Hematopoietic multipotent progenitor cell treated with erythropoietin and hydrocortisone succinate and interleukin-3 and kit ligand, for 15 days (in vitro differentiated cells): ENCODE results near the gene OSBPL5.

ENCODE experiments used
- DNase-seq: peaks from one replicate; pipeline ENCODE4 v3.0.0-alpha.2; 2015; ENCODE audit warnings: low spot score

OSBPL5 gene

DNA sequence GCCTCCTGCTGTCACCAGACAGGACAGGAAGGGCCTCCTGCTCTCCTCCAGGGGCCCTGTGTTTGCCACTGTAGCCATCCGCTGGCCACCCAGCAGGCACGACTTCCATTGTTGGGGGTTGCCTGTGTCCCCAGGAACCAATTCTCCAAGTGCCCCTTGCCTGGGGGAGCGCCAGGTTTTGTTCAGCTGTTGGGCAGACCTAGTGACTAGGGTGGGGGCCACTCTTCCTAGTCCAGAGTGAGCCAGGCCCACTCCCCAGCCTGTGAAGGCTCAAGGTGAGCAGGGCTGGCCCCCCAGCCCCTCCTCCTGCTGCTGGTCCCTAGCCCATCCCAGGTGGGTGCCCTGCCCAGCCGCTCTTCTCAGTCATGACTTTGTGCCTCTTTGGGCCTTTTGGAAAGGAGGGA is 30.9 kb downstream of the OSBPL5 start:
- no peak for DNase-seq

DNA sequence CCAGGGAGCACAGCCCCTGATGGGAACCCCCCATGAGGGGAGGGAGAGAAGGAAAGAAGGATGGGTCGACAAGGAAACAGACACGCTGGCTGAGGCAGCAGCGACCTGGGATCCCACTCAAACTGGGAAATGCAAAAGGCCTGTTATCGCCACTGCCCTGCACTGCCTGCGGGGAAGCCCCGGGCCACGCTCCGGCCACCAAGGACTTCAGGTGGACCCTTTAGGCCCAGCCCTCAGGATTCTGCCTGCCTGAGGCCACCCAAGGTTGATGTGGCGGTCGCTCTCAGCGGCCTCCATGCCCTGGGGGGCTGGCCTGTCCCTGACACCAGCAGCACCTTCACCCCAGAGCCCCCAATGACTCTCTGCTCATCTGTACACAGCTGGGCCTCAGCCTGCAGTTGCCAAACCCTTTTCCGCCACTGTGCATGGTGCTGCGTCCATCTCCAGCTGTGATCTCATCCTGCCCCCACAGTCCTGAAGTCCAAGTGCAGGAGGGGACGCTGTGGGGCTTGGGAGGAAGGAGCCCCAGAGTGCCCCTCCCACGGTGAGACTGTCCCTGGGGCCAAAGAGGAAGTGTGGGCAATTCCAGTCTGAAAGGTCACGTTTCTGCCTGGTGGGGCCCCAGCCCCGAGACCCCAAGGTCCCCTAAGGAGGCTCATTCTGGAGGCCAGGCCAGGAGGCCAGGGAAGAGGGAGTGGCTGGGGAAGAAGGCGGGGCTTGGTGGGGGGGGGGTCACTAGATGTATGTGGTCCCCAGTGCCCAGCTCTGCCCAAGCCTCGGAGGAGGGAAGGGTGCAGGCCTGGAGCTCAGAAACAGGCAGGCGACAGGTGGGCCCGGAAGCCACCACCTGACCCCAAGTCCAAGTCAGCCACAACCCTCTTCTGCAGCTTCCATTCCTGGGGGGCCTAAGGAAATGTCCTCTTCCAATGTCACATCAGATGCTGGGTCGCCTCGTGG is 31.6 kb downstream of the OSBPL5 start:
- DNase-seq = no peak

DNA sequence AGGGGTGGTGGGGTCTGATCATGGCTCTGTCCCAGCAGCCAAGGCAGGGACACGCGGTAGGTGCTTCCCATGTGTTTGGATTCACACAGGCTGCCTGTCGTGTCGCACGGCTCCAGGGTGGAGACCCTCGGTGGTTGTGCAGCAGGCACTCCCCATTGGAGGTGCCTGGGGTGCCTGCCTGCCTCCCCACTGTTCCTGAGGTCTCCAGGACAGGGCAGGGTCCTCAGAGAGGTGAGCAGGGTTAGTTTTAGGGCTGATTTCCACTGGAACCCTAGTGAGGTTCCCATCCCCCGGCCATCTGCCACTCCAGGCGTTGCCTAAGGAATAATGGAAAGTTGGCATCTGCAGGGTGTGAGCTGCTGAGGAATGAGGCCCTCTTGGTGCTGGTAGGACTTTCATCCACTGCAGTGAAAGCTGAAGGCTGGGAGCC is 32.3 kb downstream of the OSBPL5 start:
- no peak for DNase-seq

DNA sequence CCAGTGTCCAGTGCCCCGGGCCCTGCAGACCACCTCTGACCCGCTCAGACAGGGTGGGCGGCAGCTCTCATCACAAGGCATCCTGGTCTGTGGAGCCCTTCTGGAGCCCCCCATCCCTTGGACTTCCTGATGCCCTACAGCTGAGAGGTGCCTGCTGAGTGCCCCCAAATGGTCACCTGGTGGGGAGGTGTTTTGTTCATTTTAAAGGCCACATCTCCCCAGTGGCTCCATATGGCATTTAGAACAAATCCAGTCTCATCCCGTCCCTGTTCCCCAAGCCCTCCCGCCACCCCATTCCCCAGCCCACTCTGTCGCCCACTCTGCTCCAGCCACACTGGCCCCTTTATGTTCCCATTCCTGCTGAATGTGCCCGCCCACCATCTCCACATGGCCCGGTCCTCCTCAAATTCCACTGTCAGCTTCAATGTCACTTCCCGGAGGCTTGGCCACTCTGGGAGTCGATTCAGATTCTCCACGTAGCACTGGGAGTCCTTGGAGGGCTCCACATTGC is 32.8 kb downstream of the OSBPL5 start:
- no peak for DNase-seq

DNA sequence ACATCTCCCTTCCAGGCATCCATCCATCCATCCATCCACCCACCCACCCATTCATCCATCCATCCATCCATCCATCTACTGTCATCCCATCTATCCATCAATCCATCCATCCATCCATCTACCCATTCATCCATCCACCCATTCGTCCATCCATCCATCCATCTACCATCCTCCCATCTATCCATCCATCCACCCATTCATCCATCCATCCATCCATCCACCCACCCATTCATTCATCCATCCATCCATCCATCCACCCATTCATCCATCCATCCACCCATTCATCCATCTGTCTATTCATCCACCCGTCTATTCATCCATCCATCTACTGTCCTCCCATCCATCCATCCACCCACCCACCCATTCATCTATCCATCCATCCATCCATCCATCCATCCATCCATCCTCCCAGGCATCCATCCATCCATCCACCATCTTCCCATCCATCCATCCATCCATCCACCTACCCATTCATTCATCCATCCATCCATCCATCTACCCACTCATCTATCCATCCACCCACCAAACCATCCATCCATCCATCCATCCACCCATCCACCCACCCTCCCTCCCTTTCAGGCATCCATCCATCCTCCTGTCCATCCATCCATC is 33.7 kb downstream of the OSBPL5 start:
- DNase-seq = no peak

DNA sequence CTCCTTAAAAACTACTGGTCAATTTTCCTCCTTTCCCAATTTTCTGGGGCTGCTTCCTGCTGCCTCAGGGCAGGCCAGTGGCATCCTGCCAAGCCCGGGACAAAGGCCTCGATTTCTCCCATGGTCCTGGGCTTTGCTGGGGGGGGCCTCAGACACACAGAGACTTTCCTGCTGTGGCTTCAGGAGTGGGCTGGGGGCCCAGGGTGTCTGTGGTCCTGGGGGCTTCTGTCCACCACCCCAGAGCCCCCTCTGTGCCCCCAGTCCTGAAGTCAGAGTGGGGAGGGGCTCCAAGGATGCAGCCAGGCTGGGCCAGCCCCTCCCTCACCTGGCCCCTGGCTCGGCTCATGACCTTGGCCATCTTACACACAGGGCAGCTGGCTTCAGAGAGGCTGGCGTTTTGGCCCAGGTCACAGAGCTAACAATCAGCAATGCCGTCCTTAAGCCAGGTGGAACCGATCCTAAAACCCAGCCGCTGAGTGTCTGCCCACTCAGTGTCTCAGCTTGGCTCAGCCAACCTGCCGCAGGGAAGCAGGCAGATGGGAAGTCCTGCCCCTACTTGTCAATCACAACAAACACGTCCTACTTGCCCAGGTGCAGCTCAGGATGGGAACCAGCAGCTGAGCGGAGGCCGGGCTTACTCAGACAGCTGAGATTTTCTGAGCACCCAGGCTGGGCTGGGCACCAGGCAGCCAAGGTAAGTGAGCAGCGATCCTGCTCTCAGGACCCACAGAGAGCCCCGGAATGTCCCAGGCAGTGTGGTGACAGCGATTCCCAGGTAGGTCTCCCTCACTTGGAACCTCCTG is 34.6 kb downstream of the OSBPL5 start:
- no peak for DNase-seq

DNA sequence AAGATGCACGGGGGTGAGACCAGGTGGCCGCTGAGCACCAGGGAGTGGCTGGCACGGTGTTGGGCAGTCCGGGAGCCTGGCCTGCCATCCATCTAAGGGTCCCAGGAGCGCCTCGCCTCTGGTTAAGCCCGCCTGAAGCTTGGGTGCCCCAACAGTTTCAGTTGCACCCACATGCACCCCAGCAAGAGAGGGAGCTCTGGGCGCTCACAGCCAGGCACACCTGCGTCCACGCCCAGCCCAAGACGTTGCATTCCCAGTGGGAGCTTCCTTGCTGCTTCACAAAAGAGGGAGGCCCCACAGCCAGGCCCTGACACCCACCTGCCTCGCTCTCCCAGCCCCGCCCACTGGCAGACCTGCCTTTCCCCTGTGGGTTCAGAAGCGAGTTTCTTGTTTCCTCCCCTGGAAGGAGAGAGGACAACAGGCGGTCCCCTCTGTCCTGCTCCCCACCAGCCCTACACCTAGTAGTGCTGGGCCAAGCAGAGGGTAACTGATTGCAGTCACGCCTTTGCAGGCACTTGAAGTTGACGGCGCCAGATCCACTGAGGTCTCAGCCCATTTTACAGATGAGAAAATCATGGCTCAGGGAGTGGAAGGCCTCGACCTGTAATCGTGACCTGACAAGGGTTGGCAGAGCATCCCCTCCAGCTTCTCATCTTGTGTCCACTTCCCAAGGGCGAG is 35.4 kb downstream of the OSBPL5 start:
- no peak for DNase-seq

DNA sequence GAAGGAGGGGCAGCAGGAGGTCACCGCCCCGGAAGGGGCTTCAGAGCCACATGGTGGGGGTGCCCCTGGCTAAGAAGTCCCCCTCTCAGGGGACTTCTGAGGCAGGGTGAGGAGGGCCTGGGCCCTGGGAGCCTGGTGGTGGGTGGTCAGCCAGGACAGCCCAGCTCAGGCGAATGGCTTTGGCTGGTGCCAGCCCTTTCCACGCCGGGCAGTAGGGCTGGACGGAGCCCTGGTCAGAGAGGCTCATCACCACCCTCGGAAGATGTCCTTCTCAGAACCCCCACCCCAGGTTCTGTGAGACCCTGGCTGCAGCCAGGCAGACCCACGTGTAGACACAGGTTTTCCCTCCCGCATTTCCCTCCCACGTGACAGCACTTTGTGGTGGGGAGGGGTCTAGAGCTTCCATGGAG is 35.9 kb downstream of the OSBPL5 start:
- DNase-seq = no peak

DNA sequence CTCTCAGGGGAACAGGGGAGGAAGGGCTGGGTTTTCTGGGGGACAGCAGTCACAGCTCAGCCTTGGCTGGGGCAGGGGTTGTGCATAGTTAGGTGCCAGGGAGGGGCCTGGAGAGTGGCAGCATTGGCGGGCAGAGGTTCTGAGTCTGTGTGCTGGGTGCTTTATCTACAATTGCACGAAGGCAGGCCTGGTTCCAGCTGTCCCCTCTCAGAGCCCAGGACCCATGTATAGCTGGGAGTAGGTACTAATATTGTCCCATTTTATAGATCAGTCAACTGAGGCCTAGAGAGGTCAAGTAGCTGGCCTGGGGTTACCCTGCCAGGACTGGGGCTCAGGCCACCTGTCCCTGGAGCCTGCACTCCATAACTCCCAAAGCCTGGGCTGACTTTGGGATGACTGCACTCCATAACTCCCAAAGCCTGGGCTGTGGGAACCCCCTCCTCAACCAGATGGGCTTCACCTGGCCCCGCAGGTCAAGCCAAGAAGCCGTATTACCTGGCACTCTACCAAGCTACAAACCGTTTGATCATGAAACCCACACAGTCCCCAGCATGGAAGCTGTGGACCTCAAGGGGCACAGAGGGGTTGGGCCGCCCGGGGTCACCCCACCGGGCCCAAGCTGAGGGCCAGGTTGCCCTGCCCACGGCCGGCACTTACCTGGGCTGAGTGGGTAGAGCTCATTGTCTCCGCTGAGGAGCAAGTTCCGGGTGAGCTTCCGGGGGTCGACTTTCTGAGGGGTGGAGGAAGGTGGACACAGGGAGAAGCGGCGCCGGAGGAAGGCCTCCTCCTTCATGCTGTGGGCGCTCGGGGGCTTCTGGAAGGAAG is 36.5 kb downstream of the OSBPL5 start:
- no peak for DNase-seq

DNA sequence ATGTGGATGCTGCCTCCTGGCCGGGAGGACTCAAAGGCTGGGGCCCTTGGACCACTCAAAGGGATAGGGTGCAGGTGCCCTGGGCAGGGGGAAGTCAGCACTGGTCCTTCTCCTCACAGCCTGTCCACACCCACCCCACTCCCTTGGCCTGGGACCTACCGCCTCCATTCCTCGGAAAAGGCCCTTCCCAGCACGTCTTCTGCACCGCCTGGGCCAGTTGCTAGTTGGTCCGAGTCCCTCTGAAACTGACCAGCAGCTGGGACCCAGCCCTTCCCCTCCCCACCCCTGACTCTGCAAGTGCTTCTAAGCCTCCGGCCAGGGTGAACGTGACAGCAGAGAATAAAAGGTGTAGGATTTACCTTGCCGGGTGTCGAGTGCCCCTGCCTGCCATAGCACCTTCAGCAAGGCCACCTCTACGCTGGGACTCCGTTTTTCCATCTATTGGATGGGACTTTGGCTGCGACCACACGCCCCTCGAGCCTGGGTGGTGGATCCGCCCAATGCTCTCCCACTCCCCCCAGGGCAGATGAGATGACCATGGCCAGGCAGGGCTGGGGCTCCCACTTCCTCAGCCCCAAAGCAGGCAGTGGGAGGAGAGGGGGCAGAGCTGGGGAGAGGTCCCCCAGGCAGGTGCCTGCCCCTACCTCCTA is 37.3 kb downstream of the OSBPL5 start:
- no peak for DNase-seq

DNA sequence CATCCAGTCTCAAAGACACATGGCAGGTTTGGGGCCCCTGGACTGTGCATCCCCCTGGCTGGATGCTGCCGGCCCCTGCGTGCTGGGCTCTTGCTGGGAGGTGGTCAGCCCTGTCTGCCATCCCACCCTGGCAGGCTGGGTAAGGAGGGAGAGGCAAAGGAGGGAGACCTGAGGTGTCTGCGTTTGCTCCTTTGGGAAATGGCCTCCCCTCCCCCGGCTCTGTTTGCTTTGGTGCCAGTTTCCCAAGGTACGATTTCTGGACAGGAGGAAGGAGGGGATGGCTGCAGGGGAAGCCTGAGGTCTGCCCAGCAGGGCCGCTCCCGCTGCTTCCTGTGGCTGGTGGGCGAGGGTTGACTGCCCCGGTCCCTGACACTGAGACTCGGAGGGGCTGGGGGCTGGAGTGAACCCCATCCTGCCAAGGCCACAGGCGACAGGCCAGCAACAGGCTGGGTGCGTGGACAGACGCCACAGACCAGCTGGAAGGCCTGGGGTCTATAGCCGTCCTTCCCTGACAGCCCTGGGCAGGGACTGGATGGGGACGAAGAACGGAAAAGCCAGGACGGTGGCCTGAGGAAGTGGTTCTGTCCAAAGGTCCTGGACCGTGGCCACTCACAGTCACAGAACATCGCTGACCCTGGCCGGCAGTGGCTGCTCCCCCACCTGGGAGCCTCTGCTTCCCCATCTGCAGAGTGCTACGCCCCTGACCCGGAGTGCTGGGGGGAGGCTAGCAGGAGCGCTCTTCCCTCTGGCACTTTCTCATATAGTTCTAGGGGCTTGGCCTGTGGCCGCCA is 38.0 kb downstream of the OSBPL5 start:
- DNase-seq = no peak

DNA sequence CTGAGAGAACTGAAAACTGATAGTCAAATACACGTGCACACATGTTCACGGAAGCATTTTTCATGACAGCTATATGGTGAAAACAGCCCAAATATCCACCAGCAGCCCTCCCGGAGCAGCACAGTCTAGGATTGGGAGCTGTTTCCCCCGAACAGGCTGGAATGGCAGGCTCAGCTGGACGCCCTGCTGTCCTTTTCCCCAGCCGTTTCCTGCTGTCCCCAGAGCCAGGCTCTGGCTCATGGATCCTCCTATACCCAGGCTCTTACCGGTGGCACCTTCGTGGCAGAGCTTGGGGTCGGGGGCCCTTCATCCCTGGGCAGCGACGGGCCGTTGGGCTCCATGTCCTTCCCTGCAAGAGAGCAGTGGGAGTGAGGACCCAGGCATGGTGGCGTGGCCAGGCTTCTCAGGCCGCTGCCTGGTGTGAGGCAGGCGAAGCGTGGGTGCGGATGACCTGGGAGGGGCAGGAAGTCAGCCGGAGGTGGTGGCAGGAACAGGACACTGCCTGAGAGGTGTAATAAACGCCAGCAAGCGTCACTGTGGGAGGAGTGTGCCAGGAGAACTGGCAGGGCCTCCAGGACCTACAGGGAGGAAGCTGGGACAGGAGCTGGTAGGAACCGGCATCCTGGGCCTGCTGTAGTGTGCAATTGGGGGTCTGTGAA is 38.8 kb downstream of the OSBPL5 start:
- no peak for DNase-seq

DNA sequence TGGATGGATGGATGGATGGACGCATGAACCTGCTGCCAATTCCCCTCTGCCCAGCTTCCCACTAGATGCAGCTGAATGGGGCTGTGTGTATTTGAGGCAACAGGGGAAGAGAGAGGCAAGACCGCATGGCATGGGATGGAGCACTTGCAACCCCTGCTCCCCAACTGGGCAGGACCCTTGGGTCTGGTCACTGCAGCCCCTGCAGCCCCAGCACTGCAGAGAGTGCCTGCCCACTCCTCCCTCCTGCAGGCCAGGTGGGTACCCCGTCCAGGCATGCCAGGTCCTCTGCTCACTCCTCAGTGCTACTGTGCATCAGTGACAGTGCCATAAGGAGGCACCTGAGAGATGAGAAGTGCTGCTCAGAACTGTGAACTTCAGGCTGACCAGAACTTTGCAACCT is 40.3 kb downstream of the OSBPL5 start:
- DNase-seq = no peak

DNA sequence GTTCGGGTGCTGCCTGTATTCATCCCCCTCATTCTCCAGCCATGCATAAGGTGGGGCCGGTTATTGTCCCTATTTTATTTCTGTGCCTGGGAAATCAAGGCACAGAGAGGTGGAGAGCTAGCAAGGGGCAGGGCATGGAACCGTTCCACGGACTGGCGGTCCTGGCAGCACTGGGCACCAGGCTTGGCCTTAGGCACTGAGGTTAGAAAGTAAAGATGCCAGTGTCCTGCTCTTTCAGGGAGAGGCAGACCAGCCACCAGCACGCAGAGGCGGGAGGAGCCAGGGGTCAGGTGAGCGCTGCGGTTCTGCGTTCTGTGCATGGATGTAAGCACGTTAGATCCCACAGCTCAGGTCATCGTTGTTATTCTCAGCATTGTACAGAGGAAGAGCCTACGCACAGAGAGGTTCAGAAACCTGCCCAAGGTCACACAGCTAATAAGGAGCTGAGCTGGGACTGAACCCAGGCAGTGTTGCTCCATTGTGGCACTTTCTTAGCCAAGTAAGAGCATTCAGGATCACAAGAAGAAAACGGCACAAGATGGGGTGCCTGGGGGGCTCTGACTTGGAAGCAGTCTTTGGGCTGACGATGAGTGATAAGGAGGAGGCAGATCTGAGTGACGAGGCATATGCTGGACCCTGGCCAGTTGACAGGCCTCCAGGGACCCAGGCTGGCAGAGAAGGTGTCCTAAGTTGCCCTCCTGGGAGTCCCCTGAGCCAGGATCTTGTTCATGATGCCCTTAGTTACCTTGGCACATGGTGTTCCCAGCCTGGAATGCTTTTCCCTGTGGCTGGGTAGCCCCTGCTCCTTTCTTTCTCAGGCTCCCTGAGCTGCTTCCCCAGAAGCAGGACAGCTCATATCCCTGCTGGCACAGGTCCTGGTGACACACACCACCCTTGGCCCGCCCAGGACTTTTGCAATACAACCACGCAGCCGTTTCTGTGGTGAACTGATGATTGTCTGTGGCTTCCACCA is 41.1 kb downstream of the OSBPL5 start:
- peak; percentile 78 for DNase-seq

DNA sequence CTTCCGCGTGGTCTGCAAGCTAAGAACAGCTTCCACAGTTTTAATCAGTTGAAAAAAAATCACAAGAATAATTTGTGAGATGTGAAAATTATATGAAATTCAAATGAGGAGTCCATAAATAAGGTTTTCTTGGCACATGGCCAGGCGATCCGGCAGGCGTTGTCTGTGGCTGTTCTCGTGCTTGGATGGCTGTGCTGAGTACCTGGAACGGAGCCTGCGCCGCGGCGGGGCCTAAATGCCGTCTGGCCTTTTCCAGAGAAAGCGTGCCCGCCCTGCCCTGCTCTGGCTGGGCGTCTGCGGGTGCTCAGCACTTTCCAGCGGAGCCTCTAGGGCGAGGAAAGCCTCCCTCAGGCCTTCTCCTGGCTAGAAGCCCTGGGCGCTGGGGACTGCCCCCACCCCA is 41.8 kb downstream of the OSBPL5 start:
- DNase-seq = peak; percentile 50

DNA sequence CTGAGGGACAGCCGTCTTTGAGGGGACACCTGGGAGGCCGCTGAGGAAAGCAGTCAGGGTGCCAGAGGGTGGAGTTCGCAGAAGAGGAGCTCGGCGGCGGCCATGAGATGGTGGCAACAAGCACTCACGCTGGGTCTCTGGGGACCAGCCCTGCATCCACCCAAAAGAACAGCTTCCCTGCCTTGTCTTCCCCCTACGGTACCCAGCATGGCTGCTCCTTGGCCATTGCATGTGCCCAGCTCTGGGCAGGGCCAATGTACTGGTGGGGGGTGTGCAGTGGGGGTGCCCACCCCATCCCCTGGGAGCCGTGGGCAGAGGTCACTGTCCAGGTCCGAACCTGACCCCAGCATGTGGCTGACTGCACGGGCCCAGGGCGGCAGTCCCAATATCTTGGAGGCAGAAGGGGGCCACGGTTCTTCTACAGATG is 42.3 kb downstream of the OSBPL5 start:
- no peak for DNase-seq

DNA sequence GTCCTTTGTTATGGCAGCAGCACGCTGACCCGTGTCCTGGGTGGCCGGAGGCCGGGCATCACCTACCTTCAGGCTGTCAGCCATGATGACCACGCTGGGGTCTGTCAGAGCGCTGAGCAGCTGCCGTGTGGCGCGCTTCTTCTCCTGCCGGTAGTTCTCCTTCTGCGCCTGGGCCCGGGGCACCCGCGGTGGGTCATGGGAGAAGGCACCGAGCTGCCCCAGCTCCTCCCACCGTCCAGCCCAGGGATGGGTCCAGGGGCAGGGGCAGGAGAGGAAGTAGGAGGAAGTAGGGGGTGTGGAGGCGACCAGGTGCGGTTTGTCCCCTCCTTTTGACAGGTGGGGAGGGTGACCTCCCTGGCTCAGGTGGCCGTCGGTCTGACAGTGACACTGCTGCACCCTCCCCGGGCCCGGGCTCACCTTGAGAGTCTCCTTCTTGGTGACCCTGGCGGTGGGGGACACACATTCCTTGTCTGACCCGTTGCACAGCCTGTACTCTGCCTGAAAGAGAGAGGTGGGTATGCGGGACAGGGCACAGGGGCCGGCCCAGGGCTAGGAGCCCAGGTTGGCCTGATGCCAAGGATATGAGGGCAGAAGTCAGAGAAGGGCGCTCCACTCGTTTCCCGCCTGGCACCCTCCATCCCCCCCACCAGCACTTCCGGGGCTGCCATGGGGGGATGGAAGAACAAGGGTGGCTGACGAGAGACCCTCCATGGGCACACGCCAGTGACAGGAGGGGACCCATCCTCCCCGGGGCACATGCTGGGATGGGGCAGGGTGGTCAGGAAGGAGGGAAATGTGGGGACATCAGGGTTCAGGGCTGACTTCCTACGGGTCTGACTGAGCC is 43.0 kb downstream of the OSBPL5 start:
- DNase-seq = no peak
